ENCODE data around the gene IGF2BP3. TPM values are rescaled to one million over a fixed set of nuclear protein-coding genes. Genes with fewer than 3 reads are reported as not detected.
A peak's percentile ranks its signal among the peaks of the same experiment; 100 is the strongest.

IGF2BP3 gene
- total and polyA plus RNA-seq, 10 of the 15 experiments (the other 5 are each of a cell fraction or from before 2014, with no cell fraction given): 4.6 to 61.2 (median 36.9) TPM

DNA sequence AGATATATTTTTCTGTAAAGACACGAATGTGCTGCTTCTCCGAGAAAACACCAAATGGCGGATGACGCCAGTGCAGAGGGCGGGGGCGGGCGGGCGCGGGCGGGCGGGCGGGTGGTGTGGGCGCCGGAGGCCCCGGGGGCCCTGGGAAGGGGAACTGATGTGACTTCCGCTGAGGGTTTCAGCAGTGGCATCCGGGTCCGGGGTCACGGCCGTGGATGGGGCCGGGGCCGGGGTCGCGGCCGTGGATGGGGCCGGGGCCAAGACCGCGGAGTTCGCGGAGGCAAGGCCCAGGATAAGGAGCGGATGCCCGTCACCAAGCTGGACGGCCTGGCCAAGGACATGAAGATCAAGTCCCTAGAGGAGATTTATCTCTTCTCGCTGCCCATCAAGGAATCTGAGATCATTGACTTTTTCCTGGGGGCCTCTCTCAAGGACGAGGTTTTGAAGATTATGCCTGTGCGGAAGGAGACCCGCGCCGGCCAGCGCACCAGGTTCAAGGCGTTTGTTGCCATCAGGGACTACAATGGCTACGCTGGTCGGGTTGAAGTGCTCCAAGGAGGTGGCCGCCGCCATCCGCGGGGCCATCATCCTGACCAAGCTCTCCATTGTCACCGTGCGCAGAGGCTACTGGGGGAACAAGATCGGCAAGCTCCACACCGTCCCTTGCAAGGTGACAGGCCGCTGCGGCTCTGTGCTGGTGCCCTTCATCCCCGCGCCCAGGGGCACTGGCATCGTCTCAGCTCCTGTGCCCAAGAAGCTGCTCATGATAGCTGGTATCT lies 20.3 kb upstream of the IGF2BP3 start (continued):
- TF ChIP-seq E2F4 (IDR thresholded peaks at IDR 0.05; ENCODE audit: low read depth, low read length) (no peak), SIN3A (IDR thresholded peaks at IDR 0.05; ENCODE audit: low read depth, low read length) (no peak), POLR2AphosphoS2 (IDR thresholded peaks at IDR 0.05; ENCODE audit: low read depth, low read length) (no peak), CBX3 (IDR thresholded peaks at IDR 0.05; ENCODE audit: borderline replicate concordance, low read depth) (no peak), CHD2 (IDR thresholded peaks at IDR 0.05; ENCODE audit: borderline replicate concordance, low read depth, low read length) (no peak), MYB (IDR thresholded peaks at IDR 0.05; ENCODE audit: borderline replicate concordance, low read depth, low read length) (no peak), HSF1 (IDR thresholded peaks at IDR 0.05; ENCODE audit: low read depth, low read length) (no peak), ZNF217 (IDR thresholded peaks at IDR 0.05) (no peak), SREBF2 (IDR thresholded peaks at IDR 0.05; ENCODE audit: low read length) (no peak), CREB1 (IDR thresholded peaks at IDR 0.05; ENCODE audit: low read depth) (0 out of 2 replicates have a peak, but pooled peaks have one; percentile 11), MEF2B (IDR thresholded peaks at IDR 0.05; ENCODE audit: partially characterized antibody, poor library complexity, severe bottlenecking) (peak; percentile 12), EP300 (IDR thresholded peaks at IDR 0.05; ENCODE audit: borderline replicate concordance in 1 of 2, control insufficient read depth in 1 of 2, low read depth in 2 of 2, low read length in 2 of 2) (no peak), NFYB (IDR thresholded peaks at IDR 0.05; ENCODE audit: insufficient read depth, low read depth, low read length) (no peak), PAX5 (IDR thresholded peaks at IDR 0.05; ENCODE audit: borderline replicate concordance, low read depth, low read length) (no peak), GABPA (IDR thresholded peaks at IDR 0.05; ENCODE audit: low read depth) (peak; percentile 83), POLR2A (IDR thresholded peaks at IDR 0.05; ENCODE audit: low read depth, low read length) (peak; percentile 78)
- TF ChIP-seq, protein P1, sequence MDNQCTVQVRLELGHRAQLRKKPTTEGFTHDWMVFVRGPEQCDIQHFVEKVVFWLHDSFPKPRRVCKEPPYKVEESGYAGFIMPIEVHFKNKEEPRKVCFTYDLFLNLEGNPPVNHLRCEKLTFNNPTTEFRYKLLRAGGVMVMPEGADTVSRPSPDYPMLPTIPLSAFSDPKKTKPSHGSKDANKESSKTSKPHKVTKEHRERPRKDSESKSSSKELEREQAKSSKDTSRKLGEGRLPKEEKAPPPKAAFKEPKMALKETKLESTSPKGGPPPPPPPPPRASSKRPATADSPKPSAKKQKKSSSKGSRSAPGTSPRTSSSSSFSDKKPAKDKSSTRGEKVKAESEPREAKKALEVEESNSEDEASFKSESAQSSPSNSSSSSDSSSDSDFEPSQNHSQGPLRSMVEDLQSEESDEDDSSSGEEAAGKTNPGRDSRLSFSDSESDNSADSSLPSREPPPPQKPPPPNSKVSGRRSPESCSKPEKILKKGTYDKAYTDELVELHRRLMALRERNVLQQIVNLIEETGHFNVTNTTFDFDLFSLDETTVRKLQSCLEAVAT (IDR thresholded peaks at IDR 0.05): peak; percentile 89
- TF ChIP-seq, protein P2, sequence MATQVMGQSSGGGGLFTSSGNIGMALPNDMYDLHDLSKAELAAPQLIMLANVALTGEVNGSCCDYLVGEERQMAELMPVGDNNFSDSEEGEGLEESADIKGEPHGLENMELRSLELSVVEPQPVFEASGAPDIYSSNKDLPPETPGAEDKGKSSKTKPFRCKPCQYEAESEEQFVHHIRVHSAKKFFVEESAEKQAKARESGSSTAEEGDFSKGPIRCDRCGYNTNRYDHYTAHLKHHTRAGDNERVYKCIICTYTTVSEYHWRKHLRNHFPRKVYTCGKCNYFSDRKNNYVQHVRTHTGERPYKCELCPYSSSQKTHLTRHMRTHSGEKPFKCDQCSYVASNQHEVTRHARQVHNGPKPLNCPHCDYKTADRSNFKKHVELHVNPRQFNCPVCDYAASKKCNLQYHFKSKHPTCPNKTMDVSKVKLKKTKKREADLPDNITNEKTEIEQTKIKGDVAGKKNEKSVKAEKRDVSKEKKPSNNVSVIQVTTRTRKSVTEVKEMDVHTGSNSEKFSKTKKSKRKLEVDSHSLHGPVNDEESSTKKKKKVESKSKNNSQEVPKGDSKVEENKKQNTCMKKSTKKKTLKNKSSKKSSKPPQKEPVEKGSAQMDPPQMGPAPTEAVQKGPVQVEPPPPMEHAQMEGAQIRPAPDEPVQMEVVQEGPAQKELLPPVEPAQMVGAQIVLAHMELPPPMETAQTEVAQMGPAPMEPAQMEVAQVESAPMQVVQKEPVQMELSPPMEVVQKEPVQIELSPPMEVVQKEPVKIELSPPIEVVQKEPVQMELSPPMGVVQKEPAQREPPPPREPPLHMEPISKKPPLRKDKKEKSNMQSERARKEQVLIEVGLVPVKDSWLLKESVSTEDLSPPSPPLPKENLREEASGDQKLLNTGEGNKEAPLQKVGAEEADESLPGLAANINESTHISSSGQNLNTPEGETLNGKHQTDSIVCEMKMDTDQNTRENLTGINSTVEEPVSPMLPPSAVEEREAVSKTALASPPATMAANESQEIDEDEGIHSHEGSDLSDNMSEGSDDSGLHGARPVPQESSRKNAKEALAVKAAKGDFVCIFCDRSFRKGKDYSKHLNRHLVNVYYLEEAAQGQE (IDR thresholded peaks at IDR 0.05; ENCODE audit: low read depth, low read length): no peak

All from GM12878 (cell line).